Kasumi-1 (cell line): ENCODE results near the gene PPM1F.
A peak's percentile ranks its signal among the peaks of the same experiment; 100 is the strongest.
"Not testable (repeated sequence)": the region's sequence is repeated elsewhere in the genome, so short reads cannot be mapped to it uniquely, and the experiment has no call there.

Experiments used
- DNase-seq, 2 experiments: peaks; one replicate each; lab custom pipeline; 2025; lab: John Stamatoyannopoulos, UW

Gene PPM1F

DNA sequence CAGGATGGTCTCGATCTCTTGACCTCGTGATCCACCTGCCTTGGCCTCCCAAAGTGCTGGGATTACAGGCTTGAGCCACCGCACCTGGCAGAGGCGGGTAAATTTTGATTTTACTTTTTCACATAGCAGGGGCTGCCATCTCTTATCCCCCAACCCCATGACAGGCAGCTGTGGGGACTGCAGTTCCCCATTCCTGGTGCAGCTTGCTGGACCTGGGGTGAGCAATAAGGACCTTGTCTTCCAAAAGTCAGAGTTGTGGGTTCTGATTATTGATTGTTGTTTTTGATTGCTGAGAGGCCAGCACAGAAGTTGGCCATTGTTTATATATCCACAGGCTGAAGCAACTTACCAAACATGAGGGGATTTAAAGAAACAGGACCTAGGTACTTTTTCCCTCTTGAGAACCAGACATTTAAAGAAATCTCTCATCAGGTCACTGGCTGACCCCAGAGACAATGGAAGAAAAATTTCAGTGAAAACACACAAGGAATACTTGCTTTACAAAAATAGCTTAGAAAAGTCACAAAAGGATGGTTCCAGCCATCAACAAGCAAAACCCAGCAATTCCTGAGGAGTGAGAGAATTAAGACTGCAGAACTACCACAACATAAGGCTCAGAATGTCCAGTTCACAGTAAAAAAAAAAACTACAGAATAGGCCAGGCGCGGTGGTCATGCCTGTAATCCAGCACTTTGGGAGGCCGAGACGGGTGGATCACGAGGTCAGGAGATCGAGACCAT, 63.2 kb downstream of the PPM1F start:
- DNase-seq: no peak

DNA sequence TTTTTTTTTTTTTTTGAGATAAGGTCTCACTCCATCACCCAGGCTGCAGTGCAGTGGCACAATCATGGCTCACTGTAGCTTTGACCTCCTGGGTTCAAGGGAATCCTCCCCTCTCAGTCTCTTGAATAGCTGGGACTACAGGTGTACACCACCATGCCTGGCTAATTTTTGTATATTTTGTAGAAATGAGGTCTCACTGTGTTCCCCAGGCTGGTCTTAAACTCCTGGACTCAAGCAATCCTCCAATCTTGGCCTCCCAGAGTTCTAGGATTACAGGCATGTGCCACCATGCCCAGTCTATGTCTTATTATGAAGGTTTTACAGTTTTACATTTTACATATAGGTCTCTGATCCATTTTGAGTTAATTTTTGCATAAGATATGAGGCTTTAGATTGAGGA, 64.8 kb downstream of the PPM1F start:
- DNase-seq: no peak

DNA sequence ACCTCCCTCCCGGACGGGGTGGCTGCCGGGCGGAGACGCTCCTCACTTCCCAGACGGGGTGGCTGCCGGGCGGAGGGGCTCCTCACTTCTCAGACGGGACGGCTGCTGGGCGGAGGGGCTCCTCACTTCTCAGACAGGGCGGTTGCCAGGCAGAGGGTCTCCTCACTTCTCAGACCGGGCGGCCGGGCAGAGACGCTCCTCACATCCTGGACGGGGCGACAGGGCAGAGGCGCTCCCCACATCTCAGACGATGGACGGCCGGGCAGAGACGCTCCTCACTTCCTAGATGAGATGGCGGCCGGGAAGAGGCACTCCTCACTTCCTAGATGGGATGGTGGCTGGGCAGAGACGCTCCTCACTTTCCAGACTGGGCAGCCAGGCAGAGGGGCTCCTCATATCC, 68.7 kb downstream of the PPM1F start:
- not testable (repeated sequence) for DNase-seq

DNA sequence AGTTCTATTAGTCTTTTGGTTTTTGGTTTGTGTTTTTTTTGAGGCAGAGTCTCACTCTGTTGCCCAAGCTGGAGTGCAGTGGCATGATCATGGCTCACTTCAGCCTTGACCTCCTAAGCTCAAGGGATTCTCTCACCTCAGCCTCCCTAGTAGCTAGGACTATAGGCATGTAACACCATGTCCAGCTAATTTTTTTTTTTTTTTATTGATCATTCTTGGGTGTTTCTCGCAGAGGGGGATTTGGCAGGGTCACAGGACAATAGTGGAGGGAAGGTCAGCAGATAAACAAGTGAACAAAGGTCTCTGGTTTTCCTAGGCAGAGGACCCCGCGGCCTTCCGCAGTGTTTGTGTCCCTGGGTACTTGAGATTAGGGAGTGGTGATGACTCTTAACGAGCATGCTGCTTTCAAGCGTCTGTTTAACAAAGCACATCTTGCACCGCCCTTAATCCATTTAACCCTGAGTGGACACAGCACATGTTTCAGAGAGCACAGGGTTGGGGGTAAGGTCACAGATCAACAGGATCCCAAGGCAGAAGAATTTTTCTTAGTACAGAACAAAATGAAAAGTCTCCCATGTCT, 69.8 kb downstream of the PPM1F start:
- not testable (repeated sequence) for DNase-seq

DNA sequence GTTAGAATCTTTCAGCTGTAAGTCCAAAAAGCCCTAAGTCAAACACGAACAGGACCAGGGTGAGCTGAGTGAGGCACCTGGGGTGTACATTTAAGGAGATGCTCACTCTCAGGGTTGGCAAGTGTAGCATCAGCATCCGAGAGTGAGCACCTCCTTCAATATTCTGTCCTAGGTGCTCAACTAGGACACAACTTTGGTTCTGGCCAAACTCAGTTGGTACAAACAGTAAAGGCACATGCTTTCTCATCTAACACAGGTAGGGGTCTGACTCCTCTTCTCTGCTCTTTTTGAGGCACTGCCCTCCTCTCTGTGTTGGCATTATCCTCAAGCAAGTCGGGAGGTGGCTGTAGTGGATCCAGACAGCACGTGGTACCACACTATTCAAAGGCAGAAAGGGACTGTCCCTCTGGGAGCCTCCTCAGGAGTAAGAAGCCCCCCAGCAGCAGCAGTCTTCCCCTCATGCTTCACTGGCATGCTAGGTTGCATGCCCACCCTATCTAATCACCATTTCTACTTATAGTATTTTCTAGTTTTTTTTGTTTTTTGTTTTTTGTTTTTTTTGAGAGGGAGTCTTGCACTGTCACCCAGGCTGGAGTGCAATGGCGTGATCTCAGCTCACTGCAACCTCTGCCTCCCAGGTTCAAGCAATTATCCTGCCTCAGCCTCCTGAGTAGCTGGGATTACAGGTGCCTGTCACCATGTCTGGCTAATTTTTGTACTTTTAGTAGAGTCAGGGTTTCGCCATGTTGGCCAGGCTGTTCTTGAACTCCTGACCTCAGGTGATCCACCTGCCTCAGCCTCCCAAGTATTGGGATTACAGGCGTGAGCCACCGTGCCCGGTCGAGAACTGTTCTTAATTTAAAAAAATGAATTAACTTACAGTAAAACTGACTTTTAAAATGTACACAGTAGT, 70.6 kb downstream of the PPM1F start:
- DNase-seq: no peak

DNA sequence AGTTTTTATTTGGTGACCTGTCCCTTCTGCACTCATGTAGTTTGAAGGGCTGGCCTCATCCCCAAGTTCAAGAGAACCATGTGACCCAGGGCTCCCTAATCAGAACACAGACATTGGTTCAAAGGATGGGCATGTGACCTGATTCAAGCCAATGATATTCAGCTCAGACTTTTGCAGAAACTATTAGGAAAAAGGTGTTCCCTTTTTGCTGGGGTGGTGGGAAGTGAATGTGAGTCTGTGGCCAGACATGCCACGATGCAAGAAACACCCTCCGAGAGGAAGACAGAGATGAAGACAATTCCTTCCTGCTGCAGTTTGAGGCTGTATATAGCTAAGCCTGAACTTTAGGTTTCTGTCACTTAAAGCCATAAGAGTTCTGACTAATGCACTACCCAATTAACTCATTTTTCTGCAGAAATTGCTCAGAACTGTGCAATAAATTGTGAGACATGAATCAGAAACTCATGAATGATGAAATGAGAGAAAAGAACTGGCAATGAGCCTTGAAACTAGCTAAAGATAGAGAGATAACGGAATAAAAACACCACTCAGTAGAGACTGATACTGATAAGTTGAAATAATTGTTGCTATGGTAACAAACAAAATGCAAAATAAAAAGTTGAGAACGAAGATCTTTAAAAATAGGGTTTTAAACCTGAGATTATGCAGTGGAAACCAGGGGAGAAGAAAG, 76.0 kb downstream of the PPM1F start:
- peak; percentile 59 for DNase-seq

DNA sequence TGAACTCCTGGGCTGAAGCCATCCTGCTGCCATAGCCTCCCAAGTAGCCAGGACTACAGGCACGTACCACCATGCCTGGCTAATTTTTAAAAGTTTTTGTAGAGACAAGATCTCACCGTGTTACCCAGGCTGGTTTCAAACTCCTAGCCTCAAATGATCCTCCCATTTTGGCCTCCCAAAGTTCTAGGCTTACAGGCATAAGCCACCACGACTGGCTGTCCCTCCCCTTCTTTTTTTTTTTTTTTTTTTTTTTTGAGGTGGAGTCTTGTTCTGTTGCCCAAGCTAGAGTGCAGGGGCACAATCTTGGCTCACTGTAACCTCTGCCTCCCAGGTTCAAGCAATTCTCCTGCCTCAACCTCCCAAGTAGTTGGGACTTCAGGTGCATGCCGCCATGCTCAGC, 77.7 kb downstream of the PPM1F start:
- DNase-seq: not testable (repeated sequence)

DNA sequence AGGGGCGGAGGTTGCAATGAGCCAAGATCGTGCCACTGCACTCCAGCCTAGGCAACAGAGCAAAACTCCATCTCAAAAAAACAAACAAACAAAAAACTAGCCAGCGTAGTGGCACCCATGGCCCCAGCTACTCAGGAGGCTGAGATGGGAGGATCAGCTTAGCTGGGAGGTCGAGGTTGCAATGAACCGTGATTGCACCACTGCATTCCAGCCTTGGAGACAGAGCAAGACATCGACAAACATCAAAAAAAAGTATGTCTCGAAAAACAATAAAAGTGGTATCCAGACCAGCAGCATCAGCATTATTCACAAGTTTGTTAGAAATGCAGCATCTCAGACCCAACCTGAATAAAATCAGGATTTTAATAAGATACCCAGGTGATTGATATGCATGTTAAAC, 79.0 kb downstream of the PPM1F start:
- DNase-seq: no peak

DNA sequence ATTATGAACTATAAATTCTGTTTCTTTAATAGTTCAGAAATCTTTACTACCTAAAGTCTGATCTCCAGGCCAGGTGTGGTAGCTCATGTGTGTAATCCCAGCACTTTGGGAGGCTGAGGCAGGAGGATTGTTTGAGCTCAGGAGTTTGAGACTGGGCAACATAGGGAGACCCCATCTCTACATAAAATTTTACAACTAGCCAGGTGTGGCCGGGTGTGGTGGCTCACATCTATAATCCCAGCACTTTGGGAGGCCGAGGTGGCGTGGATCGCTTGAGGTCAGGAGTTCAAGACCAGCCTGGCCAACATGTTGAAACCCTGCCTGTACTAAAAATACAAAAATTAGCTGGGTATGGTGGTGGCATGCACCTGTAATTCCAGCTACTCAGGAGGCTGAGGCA, 79.9 kb downstream of the PPM1F start:
- not testable (repeated sequence) for DNase-seq
